Activated CD4-positive, alpha-beta memory T cell treated with anti-CD3 and anti-CD28 coated beads, Interleukin-2, amount 10 ng/mL, durations not matched to agents 7 days and 5 days (primary cell): ENCODE measurements around the gene KIAA0513. TPM values are rescaled to one million over a fixed set of nuclear protein-coding genes. Genes with fewer than 3 reads are reported as not detected.

Experiments used
- CTCF ChIA-PET: fragments of 350-600 bp; sonication (Branson Sonifier 250); formaldehyde crosslinking; loops from one replicate; lab custom pipeline; 2021; ENCODE audit warnings: antibody characterized with exemption, inconsistent platforms; lab: Charles Lee
- POLR2A ChIA-PET: fragments of 350-600 bp; sonication (Branson Sonifier 250); formaldehyde crosslinking; loops from one replicate; lab custom pipeline; 2021; ENCODE audit warnings: antibody characterized with exemption; lab: Charles Lee
- DNase-seq: peaks from one replicate; pipeline ENCODE4 v3.0.0-alpha.2; 2020
- H3K27ac Mint-ChIP-seq: one replicate; pipeline ENCODE4 v1.8.0; 2021; ENCODE audit warnings: mild to moderate bottlenecking, mixed read lengths
- H3K27me3 Mint-ChIP-seq: one replicate; pipeline ENCODE4 v1.8.0; 2021; ENCODE audit warnings: mixed read lengths
- H3K36me3 Mint-ChIP-seq: one replicate; pipeline ENCODE4 v1.8.0; 2021; ENCODE audit warnings: low read depth, mixed read lengths
- H3K4me1 Mint-ChIP-seq: one replicate; pipeline ENCODE4 v1.8.0; 2021; ENCODE audit warnings: mixed read lengths
- H3K4me3 Mint-ChIP-seq: one replicate; pipeline ENCODE4 v1.8.0; 2021; ENCODE audit warnings: mild to moderate bottlenecking, mixed read lengths
- H3K9me3 Mint-ChIP-seq: one replicate; pipeline ENCODE4 v1.8.0; 2021; ENCODE audit warnings: mixed read lengths
- total RNA-seq, 2 experiments: library from RNA; stranded (reverse); gene quantifications; one replicate each; pipeline ENCODE4 v1.2.3, GENCODE V29; 2021

KIAA0513 gene
- total RNA-seq, 2 experiments from 2014 or later: 7.4 to 7.9 TPM

- H3K36me3 Mint-ChIP-seq: no peaks in the 10 kb centered on the region
- CTCF ChIA-PET: interaction anchor here (1.2 to 1.4 kb wide), 2 partner anchors 11 to 13 kb away, joined by 3 to 4 read pairs; partner anchors contain the start of gene CIBAR2
- no peaks in the 10 kb centered on the region for H3K9me3 Mint-ChIP-seq
- POLR2A ChIA-PET: no interaction called here
- peaks cover 2% of the 10 kb centered on the region for H3K27me3 Mint-ChIP-seq
- no peak for DNase-seq
- no peak overlapping the region for H3K4me3 Mint-ChIP-seq
- no peak overlapping the region for H3K27ac Mint-ChIP-seq
- H3K4me1 Mint-ChIP-seq: no peaks in the 10 kb centered on the region
These were observed 98.2 kb downstream of the KIAA0513 start for GRCh38 chr16:85125570-85126393.

GRCh38 chr16:85126394-85126704, 98.8 kb downstream of the KIAA0513 start:
- Mint-ChIP-seq H3K4me3 (no peak overlapping the region), H3K27ac (no peak overlapping the region), H3K27me3 (peaks cover 2% of the 10 kb centered on the region), H3K4me1 (no peaks in the 10 kb centered on the region), H3K9me3 (no peaks in the 10 kb centered on the region), H3K36me3 (no peaks in the 10 kb centered on the region)
- POLR2A ChIA-PET: no interaction called here
- CTCF ChIA-PET: interaction anchor here (1.4 kb wide), 1 partner anchor 11 kb away, joined by 4 read pairs; no protein-coding TSS in a partner anchor
- DNase-seq: no peak

DNA sequence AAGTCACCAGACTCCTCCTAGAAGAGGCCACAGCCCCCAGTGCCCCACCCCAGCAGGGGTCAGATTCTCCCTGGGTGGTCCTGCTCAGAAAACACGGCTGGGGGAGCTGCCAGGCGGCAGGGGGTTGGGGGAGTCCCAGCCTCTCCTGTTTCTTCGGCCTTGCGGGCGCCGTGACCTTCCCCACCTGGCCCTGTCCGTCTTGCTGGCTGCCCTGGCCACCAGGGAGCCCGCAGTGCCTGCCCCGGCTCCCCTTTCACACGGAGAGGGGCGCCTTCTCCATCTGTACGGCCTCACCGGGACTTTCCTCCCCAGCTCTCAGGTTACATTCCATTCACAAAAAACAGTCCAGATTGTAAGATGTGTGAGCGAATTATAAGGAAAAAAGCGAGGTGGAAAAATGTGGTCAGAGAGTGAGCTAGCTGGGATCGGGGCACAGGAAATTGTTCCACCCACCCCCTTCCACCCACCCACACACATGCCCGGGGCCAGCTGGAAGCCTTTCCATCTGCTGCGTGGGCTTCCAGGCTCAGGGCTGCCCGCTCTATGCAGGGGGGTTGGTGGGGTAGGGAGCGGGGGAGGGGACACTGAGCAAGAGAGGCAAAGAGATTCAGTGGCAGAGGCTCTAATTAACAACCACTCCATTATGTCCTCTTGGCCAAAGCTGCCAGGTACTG, 99.2 kb downstream of the KIAA0513 start:
- ChIA-PET CTCF (interaction anchor here (1.4 kb wide), 1 partner anchor 12 kb away, joined by 4 read pairs; no protein-coding TSS in a partner anchor), POLR2A (no interaction called here)
- no peak for DNase-seq
- Mint-ChIP-seq H3K9me3 (no peaks in the 10 kb centered on the region), H3K36me3 (no peaks in the 10 kb centered on the region), H3K27ac (no peak overlapping the region), H3K4me3 (no peak overlapping the region), H3K4me1 (no peaks in the 10 kb centered on the region), H3K27me3 (peaks cover 2% of the 10 kb centered on the region)

GRCh38 chr16:85127379-85127723, 99.8 kb downstream of the KIAA0513 start:
- Mint-ChIP-seq H3K27ac (no peak overlapping the region), H3K4me3 (no peak overlapping the region), H3K4me1 (no peaks in the 10 kb centered on the region), H3K36me3 (no peaks in the 10 kb centered on the region), H3K9me3 (no peaks in the 10 kb centered on the region), H3K27me3 (peaks cover 2% of the 10 kb centered on the region)
- ChIA-PET CTCF (no interaction called here), POLR2A (no interaction called here)
- DNase-seq: no peak

DNA sequence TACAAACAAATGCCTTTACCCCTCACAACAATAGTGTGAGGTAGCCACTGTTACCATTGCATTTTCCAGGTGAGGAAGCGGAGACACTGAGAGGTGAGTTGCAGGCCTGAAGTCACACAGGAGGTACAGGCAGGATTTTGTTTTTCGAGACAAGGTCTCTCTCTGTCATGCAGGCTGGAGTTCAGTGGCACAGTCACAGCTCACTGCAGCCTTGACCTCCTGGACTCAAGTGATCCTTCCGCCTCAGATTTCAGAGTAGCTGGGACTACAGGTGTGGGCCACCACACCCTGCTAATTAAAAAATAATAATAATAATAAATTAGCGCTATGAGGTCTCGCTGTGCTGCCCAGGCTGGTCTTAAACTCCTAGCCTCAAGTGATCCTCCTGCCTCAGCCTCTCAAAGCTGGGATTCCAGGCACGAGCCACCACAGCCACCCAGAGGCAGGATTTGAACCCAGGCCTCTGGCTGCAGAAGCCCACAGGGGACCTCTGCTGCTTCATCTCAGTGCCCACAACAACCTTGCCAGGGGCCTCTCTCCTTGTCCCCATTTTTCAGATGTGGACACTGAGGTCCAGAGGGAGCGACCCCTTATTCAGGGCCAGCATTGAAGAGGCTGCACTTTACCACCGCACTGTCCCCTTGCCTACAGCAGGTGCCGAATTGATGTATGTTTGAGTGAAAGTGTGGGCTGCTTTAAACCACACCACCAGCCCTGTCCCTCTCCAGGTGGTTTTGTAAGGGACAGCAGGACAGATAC, 100.7 kb downstream of the KIAA0513 start:
- Mint-ChIP-seq H3K4me1 (no peaks in the 10 kb centered on the region), H3K27me3 (peaks cover 2% of the 10 kb centered on the region), H3K36me3 (no peaks in the 10 kb centered on the region), H3K4me3 (no peak overlapping the region), H3K27ac (no peak overlapping the region), H3K9me3 (no peaks in the 10 kb centered on the region)
- DNase-seq: no peak
- POLR2A ChIA-PET: no interaction called here
- CTCF ChIA-PET: no interaction called here

GRCh38 chr16:85129876-85130704, 102.5 kb downstream of the KIAA0513 start:
- Mint-ChIP-seq H3K27ac (no peak overlapping the region), H3K36me3 (no peaks in the 10 kb centered on the region), H3K27me3 (no peaks in the 10 kb centered on the region), H3K9me3 (no peaks in the 10 kb centered on the region), H3K4me1 (peaks cover 3% of the 10 kb centered on the region), H3K4me3 (no peak overlapping the region)
- ChIA-PET CTCF (no interaction called here), POLR2A (no interaction called here)
- DNase-seq: no peak

GRCh38 chr16:85130705-85131028, 103.1 kb downstream of the KIAA0513 start:
- no peak for DNase-seq
- CTCF ChIA-PET: no interaction called here
- Mint-ChIP-seq H3K9me3 (no peaks in the 10 kb centered on the region), H3K27me3 (peaks cover 2% of the 10 kb centered on the region), H3K4me1 (peaks cover 5% of the 10 kb centered on the region), H3K27ac (no peak overlapping the region), H3K36me3 (no peaks in the 10 kb centered on the region), H3K4me3 (no peak overlapping the region)
- POLR2A ChIA-PET: no interaction called here

GRCh38 chr16:85132456-85133289, 105.1 kb downstream of the KIAA0513 start:
- Mint-ChIP-seq H3K4me1 (peaks cover 10% of the 10 kb centered on the region), H3K9me3 (no peaks in the 10 kb centered on the region), H3K36me3 (no peaks in the 10 kb centered on the region), H3K4me3 (no peak overlapping the region), H3K27ac (no peak overlapping the region), H3K27me3 (peaks cover 13% of the 10 kb centered on the region)
- no peak for DNase-seq
- ChIA-PET POLR2A (no interaction called here), CTCF (interaction anchor here (0.5 kb wide), 1 partner anchor 587 kb away, joined by 3 read pairs; no protein-coding TSS in a partner anchor)

- Mint-ChIP-seq H3K27ac (no peak overlapping the region), H3K27me3 (peaks cover 17% of the 10 kb centered on the region), H3K4me1 (peaks cover 13% of the 10 kb centered on the region), H3K36me3 (no peaks in the 10 kb centered on the region), H3K4me3 (no peak overlapping the region), H3K9me3 (no peaks in the 10 kb centered on the region)
- DNase-seq: no peak
- POLR2A ChIA-PET: no interaction called here
- CTCF ChIA-PET: interaction anchor here (0.5 kb wide), 1 partner anchor 587 kb away, joined by 3 read pairs; no protein-coding TSS in a partner anchor
These were observed 105.7 kb downstream of the KIAA0513 start for GRCh38 chr16:85133290-85133599.

DNA sequence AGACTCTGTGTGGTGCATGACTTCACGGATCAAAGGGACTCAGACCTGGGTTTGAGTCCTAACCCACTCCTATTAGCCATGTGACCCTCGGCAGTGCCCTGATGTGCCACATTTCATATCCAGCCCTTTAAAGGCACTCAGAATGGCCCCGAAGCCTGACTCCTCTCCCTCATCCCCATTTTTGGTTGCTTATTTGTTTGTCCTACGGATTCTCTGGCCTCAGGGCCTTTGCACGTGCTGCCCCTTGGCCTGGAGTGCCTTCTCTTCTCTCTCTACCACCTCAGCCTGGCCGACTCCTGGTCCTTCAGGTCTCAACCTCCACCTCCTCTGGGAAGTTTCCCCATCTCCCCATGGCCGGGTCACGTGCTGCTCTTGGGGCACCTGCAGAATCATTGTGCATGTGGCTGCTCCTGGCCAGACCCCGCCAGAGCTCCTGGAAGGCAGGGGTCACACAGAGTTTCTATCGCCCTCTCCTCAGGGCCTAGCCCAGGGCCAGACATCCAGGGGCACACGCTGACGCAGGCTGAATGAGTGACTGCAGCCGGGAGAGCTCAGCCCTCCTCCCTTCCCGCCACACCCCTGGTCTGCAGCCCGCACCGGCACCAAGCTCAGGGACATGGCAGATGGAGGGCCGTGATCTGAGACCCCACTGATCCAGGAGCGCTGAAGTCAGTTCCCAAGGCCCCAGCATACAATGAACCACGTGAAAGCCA, 106.6 kb downstream of the KIAA0513 start:
- ChIA-PET POLR2A (no interaction called here), CTCF (no interaction called here)
- Mint-ChIP-seq H3K27me3 (peaks cover 27% of the 10 kb centered on the region), H3K36me3 (no peaks in the 10 kb centered on the region), H3K4me1 (peaks cover 13% of the 10 kb centered on the region), H3K27ac (no peak overlapping the region), H3K4me3 (no peak overlapping the region), H3K9me3 (no peaks in the 10 kb centered on the region)
- DNase-seq: no peak

DNA sequence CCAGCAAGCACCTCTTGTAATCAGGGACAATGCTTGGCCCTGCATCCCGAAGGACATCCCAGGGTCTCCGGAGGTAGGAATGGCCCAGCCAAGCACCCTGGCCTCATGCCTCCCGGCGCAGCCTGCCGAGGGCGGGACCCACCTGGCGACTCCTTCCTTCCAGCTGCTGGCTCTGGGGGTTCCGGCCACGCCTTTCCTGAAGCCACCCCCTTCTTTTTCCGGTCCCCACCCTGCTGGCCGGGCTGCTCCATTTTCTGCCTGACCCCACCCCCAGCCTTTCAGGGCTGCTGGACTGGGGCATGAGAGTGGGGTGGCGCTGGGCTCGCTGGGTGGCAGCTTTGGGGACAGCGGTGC, 107.2 kb downstream of the KIAA0513 start:
- H3K27me3 Mint-ChIP-seq: peaks cover 32% of the 10 kb centered on the region
- H3K9me3 Mint-ChIP-seq: no peaks in the 10 kb centered on the region
- POLR2A ChIA-PET: no interaction called here
- no peak overlapping the region for H3K4me3 Mint-ChIP-seq
- H3K27ac Mint-ChIP-seq: no peak overlapping the region
- CTCF ChIA-PET: no interaction called here
- H3K36me3 Mint-ChIP-seq: no peaks in the 10 kb centered on the region
- no peak for DNase-seq
- H3K4me1 Mint-ChIP-seq: peaks cover 13% of the 10 kb centered on the region
